ENCODE measurements around the gene CORO2B.
"Not testable (repeated sequence)": the region's sequence is repeated elsewhere in the genome, so short reads cannot be mapped to it uniquely, and the experiment has no call there.

The CORO2B gene

GRCh38 chr15:68631601-68632051 is 52.8 kb downstream of the CORO2B start:
- FAIRE-seq, result no peak

- FAIRE-seq, result no peak
Observed at GRCh38 chr15:68632101-68632500, 53.3 kb downstream of the CORO2B start.

DNA sequence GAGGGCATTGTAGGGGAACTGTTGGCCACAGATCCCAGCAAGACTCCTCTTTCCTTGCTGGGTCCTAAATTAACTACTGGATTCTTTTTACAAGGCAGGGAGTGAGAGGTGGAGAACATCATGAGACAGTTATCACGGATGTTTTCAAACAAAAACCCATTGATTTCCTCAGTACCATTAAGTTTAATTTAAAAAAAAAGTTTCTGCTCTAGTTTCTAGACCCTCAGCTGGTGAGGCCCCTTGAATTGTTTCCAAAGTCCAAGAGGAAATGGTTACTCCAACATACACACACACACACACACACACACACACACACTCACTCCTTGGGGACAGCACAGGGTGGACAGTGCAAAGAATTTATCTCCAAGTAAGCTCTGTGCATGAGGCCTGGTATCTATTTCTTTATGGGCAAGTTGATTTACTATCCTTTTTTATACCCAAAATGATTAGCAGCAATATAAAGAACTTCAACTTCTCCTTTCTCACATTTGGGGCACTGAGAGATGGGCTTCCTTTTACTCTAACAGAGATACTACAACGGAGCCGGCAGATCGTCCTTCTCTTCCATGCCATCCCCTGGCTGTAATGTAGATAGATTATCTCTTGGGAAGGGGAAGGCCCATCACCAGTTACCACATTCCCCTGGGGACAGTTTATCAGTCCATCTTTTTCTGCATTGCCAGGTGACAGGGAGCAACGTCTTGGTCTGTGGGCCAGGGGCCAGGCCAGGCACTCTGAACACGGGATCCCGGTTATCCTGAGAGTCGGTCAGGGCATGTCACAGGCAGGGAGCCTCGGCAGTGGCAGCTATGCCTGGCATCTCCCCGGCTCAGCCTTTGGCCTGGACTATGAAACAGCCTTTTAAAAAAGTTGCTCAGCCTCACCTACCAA is 54.7 kb downstream of the CORO2B start:
- FAIRE-seq, result no peak

DNA sequence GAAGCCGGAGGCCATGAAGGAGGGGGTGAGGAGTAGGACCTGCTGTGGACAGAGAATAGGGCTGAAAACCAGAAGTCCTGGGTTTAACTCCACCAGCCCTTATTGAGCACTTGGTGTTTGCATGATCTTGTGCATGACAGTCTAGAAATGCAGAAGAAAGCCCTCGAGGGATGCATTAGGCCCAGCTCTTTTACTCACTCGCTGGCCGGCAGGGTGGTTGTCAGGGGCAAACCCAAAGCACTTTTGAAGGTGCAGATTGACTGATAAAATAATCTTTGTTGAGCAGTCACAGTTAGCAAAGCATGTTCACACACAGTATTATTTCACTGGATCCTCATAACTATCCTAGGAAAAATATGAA is 55.3 kb downstream of the CORO2B start:
- no peak for FAIRE-seq

DNA sequence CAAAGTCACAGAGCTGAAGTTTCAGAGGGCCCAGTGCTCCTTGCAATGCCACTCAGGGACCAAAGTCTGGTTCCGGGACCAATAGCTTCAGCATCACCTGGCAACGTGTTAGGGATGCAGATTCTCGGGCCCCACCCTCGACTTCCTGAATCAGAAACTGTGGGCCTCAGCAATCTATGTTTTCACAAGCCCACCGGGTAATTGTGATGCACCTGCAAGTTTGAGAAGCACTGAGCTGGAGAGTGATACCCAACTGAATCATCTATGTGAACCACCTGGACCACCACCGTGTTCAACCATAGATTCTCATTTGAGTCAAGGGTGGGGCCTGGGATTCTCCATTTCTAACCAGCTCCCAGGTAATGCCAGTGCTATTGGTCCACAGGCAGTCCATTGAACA is 55.7 kb downstream of the CORO2B start:
- no peak for FAIRE-seq

GRCh38 chr15:68635141-68635540 is 56.3 kb downstream of the CORO2B start:
- no peak for FAIRE-seq

GRCh38 chr15:68636256-68636655 is 57.5 kb downstream of the CORO2B start:
- FAIRE-seq, result no peak

- FAIRE-seq, result no peak
Observed at GRCh38 chr15:68637767-68638404, 59.1 kb downstream of the CORO2B start.

DNA sequence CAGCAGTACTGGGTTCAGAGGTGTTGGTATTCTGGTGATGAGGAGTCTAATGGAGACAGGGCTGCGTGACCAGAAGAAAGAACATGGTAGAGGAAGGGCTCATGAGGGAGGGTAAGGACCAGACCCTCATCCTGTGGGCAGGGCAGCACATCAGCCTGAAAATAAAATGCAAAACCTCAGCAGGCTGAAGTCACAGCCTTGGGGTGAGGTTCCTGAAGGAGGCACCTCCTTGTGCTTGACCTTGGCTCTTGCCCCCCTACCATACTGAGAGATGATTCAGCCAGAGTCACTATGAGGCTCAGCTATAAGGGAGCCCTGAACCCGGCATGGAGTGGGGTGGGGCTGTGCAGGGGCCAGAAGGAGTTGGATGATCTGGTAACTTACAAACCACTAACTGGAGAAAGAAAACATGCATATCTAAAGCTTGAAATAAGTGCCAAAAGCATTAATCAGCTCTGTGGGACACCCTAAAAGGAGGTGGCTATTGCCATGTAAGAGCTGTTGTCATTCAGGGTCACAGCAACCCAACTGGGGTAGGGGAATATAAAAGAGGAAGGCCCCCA is 60.2 kb downstream of the CORO2B start:
- no peak for FAIRE-seq

DNA sequence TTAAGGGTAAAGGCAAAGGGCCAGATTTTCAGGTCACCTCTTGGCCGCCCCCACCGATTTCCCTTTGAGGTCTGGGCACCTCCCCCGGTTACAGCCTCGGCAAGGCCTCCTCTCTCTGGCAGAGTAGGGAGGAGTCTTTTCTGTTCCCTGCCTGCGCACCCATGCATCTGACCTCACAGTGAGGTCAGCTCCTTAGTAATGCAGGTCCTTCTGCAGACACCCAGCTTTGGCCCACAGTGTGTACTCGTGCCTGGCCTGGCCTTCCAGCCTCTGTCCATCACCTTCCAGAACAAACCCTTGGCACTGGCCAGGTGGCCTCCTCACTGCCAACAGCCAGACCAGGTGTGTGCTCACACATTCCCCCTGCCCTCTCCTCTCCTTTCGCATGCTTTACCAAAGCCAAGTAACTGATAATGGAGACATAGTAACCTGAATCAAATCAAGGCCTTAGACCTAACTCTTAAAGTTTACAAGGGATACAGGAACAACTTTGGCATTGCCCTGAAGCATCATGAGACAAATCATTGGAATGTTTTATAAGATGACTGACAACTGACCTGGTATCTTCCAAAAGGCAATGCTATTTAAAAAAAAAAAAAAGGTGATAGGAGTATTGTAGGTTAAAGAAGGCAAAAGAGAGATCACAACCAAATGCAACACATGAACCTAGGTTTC is 61.3 kb downstream of the CORO2B start:
- no peak for FAIRE-seq

- FAIRE-seq, result no peak
Observed at GRCh38 chr15:68640791-68641331, 62.1 kb downstream of the CORO2B start.

GRCh38 chr15:68641376-68641775 is 62.6 kb downstream of the CORO2B start:
- no peak for FAIRE-seq

- FAIRE-seq, result no peak
Observed at GRCh38 chr15:68642491-68642845, 63.7 kb downstream of the CORO2B start.

DNA sequence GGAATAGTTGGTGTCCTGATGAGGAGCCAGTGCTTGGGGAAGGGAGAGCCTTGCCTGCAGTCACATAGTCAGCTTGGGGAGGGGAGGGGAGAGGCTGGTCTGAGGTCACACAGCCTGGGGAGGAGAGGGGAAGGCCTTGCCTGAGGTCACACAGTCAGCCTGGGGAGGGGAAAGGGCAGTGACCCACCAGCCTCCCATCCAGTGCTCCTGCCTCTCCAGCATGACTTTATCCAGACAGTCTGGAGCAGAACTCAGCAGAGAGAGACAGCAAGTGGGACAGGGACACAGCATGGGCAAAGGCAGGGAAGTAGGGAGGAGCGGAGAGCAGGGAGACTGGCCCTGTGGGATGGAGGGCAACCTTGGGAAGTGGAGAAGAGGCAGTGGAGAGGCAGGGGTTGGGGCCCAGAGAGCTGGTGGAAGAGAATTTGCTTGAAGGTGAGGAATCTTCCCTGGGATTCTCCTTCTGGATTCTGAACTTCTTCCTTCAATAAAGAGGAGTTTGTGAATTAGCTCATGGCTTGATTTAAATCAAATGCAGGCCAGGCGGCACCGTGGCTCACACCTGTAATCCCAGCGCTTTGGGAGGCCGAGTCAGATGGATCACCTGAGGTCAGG is 64.5 kb downstream of the CORO2B start:
- FAIRE-seq, result no peak

DNA sequence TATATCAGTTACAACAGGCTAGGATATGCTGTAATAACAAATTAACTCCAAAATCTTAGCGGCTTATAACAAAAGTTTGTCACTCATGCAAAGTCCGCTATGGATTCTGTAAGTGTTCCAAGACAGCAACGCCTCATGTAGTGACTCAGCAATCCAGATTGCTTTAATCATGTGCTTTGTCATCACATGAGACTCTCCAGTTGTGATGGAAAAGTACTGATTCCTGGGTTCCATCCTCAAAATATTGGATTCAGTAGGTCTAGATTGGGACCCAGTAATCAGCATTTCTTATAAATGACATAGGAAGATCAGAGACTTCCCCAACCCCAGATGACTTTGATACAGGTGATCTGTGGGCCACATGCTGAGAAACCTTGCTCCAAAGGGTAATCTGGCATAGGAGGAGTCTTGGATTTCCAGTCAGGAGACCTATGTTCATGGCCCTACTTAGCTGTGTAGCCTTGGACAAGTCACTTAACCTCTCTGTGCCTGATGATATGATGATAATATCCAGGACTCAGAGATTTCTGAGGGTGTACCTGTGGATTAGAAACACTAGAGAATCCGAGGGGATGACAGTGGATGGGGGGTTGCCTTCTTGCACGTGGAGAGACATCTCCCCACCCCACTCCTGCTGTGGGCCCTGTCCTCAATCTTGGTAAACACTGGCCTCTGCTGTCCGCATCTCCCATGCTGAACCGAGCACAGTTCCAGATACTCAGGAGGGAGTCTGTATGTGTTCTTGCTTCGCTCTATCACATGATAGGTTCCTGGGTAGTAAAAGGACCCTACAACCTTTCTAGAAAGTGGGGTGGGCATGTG is 65.5 kb downstream of the CORO2B start:
- no peak for FAIRE-seq

- FAIRE-seq, result no peak
Observed at GRCh38 chr15:68644996-68645395, 66.2 kb downstream of the CORO2B start.

GRCh38 chr15:68646156-68646555 is 67.4 kb downstream of the CORO2B start:
- FAIRE-seq, result no peak

- no peak for FAIRE-seq
Observed at GRCh38 chr15:68646696-68647095, 67.9 kb downstream of the CORO2B start.

DNA sequence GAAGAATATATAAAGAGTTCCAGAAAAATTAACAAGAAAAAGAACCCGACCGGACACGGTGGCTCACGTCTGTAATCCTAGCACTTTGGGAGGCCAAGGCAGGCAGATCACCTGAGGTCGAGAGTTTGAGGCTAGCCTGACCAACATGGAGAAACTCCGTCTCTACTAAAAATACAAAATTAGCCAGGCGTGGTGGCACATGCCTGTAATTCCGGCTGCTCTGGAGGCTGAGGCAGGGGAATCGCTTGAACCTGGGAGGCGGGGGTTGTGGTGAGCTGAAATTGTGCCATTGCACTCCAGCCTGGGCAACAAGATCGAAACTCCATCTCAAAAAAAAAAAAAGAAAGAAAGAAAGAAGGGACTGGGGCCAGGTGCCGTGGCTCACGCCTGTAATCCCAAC is 68.6 kb downstream of the CORO2B start:
- FAIRE-seq, result not testable (repeated sequence)

- no peak for FAIRE-seq
Observed at GRCh38 chr15:68650901-68651709, 72.3 kb downstream of the CORO2B start.
